ENCODE measurements around the gene CRHR2.
"Not testable (repeated sequence)": the region's sequence is repeated elsewhere in the genome, so short reads cannot be mapped to it uniquely, and the experiment has no call there.

Gene CRHR2

GRCh38 chr7:30654296-30655090 is 27.8 kb downstream of the CRHR2 start:
- DNase-seq (ENCODE audit: low read depth in 2 of 2), result no peak

- no peak for DNase-seq (ENCODE audit: low read depth in 2 of 2)
These were observed 29.3 kb downstream of the CRHR2 start for GRCh38 chr7:30652698-30653641.

GRCh38 chr7:30652132-30652531 is 30.1 kb downstream of the CRHR2 start:
- no peak for DNase-seq (ENCODE audit: low read depth in 2 of 2)

- DNase-seq (ENCODE audit: low read depth in 2 of 2), result no peak
These were observed 31.8 kb downstream of the CRHR2 start for GRCh38 chr7:30650421-30650808.

- DNase-seq (ENCODE audit: low read depth in 2 of 2), result no peak
These were observed 32.4 kb downstream of the CRHR2 start for GRCh38 chr7:30649717-30650420.

- DNase-seq (ENCODE audit: low read depth in 2 of 2), result no peak
These were observed 33.3 kb downstream of the CRHR2 start for GRCh38 chr7:30648744-30649540.

- DNase-seq (ENCODE audit: low read depth in 2 of 2), result no peak
These were observed 34.5 kb downstream of the CRHR2 start for GRCh38 chr7:30647589-30648364.

GRCh38 chr7:30646154-30646553 is 36.1 kb downstream of the CRHR2 start:
- DNase-seq (ENCODE audit: low read depth in 2 of 2), result no peak

GRCh38 chr7:30645661-30646060 is 36.6 kb downstream of the CRHR2 start:
- DNase-seq (ENCODE audit: low read depth in 2 of 2), result no peak

GRCh38 chr7:30644286-30644955 is 37.8 kb downstream of the CRHR2 start:
- DNase-seq (ENCODE audit: low read depth in 2 of 2), result no peak

- DNase-seq (ENCODE audit: low read depth in 2 of 2), result no peak
These were observed 39.5 kb downstream of the CRHR2 start for GRCh38 chr7:30642789-30643188.

- DNase-seq (ENCODE audit: low read depth in 2 of 2), result not testable (repeated sequence)
These were observed 39.9 kb downstream of the CRHR2 start for GRCh38 chr7:30642322-30642721.

GRCh38 chr7:30635798-30636197 is 46.5 kb downstream of the CRHR2 start:
- DNase-seq (ENCODE audit: low read depth in 2 of 2), result no peak

- DNase-seq (ENCODE audit: low read depth in 2 of 2), result no peak
These were observed 47.5 kb downstream of the CRHR2 start for GRCh38 chr7:30634634-30635201.

- DNase-seq (ENCODE audit: low read depth in 2 of 2), result no peak
These were observed 48.0 kb downstream of the CRHR2 start for GRCh38 chr7:30634193-30634626.

- no peak for DNase-seq (ENCODE audit: low read depth in 2 of 2)
These were observed 49.0 kb downstream of the CRHR2 start for GRCh38 chr7:30633223-30633622.

- DNase-seq (ENCODE audit: low read depth in 2 of 2), result no peak
These were observed 51.3 kb downstream of the CRHR2 start for GRCh38 chr7:30630986-30631385.

- DNase-seq (ENCODE audit: low read depth in 2 of 2), result no peak
These were observed 55.2 kb downstream of the CRHR2 start for GRCh38 chr7:30627026-30627425.

GRCh38 chr7:30625283-30625682 is 57.0 kb downstream of the CRHR2 start:
- DNase-seq (ENCODE audit: low read depth in 2 of 2), result no peak

- no peak for DNase-seq (ENCODE audit: low read depth in 2 of 2)
These were observed 63.3 kb downstream of the CRHR2 start for GRCh38 chr7:30618961-30619360.

Data from stimulated activated CD4-positive, alpha-beta T cell treated with anti-CD3 and anti-CD28 coated beads, Interleukin-1b, Interleukin-23, amount 100 ng/mL, for 1 hour (primary cell).